NCI-H748 treated with DMSO at 0.1 percent for 48 hours (cell line): ENCODE data around the gene FIBCD1.
"Not testable (repeated sequence)": the region's sequence is repeated elsewhere in the genome, so short reads cannot be mapped to it uniquely, and the experiment has no call there.

Experiments used
- DNase-seq: peaks from one replicate; lab custom pipeline; 2025; lab: John Stamatoyannopoulos, UW

FIBCD1 gene

DNA sequence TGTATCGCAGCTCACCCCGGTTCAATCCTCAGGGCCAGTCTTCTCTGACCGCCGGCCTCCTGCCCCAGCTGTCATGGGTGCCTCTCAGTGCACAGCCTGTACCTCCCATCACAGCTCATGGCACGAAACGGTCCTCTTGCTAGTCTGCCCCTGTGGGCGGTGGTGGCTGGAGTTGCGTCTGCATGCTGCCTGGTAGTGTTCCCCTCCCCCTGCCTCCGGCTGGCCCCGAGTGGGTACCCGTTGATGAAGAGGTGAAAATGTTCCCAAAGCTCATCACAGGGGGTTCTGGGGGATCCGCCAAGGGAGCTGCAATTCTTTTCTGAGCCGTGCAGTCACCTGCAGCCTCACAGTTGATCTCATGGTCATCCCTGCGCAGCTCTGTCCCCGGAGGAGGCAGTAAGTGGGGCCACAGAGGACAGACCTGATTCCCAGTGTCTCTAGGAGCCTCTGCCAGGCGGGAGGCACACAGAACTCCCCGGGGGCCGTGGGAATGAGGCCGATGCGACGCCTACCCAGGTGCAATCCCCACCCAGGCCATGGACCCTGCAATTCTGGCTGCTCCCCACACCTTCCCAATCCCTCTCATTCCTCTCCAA, 34.7 kb upstream of the FIBCD1 start:
- DNase-seq = no peak

- DNase-seq = no peak
These were observed 34.1 kb upstream of the FIBCD1 start for GRCh38 chr9:130972957-130973685.

DNA sequence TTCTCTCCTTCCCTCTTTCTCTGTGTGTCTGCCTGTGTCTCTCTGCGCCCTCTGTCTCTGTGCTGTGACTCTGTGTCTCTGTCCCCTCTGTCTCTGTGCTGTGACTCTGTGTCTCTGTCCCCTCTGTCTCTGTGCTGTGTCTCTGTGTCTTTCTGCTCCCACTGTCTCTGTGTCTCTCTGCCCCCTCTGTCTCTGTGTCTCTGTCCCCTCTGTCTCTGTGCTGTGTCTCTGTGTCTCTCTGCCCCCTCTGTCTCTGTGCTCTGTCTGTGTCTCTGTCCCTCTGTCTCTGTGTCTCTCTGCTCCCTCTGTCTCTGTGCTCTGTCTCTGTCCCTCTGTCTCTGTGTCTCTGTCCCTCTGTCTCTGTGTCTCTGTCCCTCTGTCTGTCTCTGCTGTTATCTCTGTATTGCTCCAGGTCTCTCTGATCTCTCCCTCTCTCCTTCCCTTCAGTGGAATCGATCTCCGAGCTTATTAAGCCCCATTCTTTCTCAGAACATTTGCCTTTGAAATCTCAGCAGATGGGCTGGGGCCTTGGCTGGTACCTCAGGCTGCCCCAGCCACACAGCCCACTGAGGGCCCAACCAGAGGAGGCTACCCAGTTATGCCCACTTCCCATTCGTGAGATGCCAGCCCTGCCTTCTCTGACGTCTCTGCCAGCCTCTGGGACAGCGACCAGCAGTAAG, 33.4 kb upstream of the FIBCD1 start:
- no peak for DNase-seq

- DNase-seq = no peak
These were observed 32.3 kb upstream of the FIBCD1 start for GRCh38 chr9:130971294-130971849.

DNA sequence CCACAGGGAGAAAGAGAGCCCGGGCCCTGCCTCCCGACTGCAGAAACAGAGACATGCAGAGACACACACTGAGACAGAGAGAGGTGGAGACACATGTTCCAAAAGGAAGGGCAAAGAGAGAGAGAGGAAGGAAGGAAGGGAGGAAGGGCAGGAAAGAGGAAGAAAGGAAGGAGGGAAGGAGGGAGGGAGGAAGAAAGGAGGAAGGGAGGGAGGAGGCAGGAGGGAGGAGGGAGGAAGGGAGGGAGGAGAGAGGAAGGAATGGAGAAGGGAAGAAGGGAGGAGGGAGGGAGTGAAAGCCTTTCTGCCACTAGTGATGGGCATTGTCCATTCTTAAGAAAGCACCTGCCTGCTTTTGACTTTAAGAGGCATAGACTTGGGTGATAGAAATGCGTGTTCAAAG, 31.8 kb upstream of the FIBCD1 start:
- DNase-seq = no peak

DNA sequence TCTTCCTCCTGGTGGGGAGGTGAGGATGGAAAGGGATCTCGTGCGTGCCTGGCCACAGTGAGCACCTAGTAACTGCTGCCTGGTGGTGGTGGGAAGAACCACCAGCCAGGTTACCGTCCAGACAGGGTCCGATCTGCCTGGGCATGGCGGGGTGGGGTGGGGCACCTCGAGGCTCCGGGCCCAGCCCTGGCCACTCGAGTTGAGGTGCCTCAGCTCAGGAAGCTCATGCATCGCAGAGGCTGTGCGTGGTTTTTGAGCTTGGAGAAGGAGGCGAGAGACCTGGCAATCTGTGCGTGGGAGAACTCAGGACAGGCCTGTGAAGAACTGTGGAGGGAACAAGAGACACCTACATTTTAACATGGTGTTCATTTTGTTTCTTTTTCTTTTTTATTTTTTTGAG, 31.0 kb upstream of the FIBCD1 start:
- DNase-seq = no peak

DNA sequence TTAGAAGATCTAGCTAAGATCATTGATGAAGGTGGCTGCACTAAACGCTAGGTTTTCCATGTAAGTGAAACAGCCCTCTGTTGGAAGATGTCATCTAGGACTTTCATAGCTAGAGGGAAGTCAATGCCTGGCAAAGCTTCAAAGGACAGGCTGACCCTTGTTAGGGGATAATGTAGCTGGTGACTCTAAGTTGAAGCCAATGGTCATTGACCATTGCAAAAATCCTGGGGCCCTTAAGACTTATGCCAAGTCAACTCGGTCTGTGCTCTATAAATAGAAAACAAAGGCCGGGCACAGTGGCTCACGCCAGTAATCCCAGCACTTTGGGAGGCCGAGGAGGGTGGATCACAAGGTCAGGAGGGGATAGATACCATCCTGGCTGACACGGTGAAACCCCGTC, 26.6 kb upstream of the FIBCD1 start:
- no peak for DNase-seq

GRCh38 chr9:130963916-130964315, 24.9 kb upstream of the FIBCD1 start:
- no peak for DNase-seq

GRCh38 chr9:130963337-130963908, 24.4 kb upstream of the FIBCD1 start:
- no peak for DNase-seq

DNA sequence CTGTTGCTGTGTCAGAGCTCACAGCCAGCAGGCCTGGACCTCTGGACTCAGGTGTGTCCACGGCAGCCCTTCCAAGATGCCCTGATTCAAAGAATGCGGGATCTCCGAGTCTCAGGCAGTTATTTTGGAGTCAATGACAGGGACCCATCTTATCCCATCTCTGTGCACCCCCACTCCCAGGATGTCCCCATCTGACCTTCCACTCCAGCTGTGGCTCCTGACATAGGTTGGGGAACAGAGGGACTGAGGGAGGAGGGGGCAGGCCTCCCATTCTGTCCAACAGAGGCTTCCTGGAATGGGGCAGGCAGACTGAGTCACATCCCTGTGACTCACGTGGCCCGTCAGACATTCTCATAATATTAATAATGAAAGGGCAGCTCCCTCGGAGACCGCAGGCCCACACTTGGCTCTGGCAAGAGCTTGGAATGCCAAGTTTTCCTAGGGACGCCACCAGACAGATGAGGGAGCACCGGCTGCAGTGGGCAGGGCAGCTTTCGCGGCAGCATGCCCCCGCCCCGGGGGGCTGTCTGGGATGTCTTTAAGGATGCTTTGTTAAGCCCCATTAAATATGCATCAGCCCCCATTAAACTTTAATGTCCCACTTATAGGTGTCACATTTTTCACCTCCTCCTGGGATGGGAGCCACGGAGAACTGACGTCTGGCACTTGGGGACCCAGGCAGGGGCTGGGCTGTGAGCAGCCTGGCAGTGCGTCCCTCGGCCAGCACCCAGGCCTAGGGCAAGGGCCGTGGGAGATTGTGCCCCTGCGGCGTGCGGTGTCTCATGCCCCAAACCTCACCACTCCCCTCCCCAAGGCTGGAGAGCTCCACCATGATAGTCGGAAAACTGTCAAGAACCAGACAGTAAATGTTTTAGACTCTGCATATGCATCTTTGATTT, 23.6 kb upstream of the FIBCD1 start:
- DNase-seq = no peak

DNA sequence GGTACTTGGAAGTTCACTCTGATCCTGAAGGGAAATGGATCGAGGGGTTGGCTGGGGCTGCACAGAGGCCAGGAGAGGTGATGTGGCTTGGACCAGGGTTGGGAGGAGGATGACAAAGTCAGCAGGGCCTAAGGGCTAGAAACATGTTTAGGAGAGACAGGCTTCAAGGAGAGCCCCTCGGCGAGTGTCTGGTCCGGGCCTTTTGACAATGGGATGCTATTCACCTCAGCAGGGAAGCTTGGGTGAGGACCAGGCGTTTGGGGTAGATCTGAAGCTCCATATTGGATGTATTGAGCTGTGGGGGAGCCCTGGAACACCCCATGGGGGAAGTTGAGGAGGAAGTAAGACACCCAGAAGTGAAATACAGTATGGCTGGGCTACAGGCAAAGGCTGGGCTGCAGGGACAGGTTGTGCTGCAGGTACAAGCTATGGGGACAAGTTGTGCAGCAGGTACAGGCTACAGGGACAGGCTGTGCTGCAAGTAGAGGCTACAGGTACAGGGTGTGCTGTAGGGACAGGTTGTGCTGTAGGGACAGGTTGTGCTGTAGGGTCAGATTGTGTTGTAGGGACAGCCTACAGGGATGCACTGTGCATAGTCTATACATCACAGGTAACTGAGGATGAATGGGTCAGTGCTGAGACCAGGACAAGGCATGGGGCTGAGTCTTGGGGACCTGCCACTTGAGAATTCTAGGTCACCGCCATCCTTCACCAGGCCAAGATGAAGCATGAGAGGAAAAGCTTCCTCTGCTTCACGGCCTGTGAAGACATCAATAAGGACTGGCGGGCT, 22.7 kb upstream of the FIBCD1 start:
- DNase-seq = no peak

DNA sequence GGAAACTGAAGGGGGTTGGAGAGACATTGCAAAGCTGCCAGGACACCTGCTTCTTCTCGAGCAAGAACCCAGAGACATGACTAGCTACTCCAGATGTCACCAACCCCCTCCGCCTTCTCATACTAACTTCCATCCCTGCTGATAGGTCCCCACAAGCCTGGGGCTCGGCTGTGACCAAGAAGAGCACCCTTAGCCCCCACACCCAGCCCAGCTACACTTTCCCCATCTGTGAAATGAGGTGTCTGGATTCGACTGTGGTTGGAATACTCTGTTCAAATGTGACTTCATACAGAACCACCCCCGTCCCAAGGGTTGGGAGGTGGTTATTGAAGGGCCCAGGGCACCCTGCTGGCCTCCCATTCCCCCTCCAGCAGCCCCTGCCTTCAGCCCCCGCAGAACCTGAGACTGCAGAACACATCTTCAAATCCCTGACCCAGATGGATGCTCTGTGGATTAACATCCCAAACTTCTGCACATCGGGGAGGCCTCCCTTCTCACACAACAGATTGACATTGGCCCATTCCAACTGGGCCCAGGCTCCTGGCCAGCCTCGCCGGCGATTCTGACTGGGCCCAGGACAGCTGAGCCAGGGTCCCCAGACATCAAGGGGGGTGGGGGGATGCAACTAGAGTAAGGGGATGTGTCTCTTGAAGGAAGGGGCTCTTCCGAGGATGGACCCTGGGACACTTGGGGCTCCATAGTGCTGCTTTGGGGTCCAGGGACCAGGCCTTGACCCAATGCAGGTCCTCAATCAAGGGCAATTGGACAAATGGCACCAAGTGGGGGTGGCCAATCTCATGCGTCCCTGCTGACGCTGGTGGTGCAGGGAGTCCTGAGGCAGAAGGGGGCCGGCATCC, 21.7 kb upstream of the FIBCD1 start:
- DNase-seq = no peak

DNA sequence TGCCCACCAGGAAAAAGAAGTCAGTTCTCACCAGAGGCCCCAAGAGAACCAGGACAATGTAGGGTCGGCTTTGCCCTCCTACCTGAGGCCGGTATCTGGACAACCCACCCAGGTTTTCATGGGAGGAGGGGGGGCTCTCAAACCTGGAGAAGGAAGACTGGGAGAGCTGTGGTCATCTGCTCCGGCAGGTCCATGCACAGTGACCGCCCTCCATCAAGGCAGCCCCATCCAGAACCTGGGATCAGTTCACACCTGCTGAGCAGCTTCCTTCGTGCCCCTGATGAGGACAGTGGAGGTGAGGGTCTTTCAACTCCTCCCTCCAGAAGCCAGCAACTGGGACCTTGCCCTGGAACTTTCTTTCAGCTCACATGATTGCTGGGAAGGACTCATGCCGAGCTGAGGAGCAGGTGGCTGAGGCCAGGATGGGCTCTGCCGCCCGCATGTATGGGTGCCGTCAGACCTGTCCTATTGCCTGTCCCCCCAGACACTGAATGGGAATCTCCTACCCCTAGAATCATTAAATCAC, 20.8 kb upstream of the FIBCD1 start:
- DNase-seq = no peak

GRCh38 chr9:130958564-130958963, 19.5 kb upstream of the FIBCD1 start:
- DNase-seq = not testable (repeated sequence)

- DNase-seq = no peak
These were observed 18.6 kb upstream of the FIBCD1 start for GRCh38 chr9:130957451-130958203.

GRCh38 chr9:130956636-130957450, 17.8 kb upstream of the FIBCD1 start:
- DNase-seq = no peak

GRCh38 chr9:130955947-130956621, 17.0 kb upstream of the FIBCD1 start:
- no peak for DNase-seq
